SK-N-SH (cell line): Measurements from ENCODE around the gene JMJD4. TPM values are rescaled to one million over a fixed set of nuclear protein-coding genes. Genes with fewer than 3 reads are reported as not detected.

Source experiments
- CTCF ChIA-PET: fragments of 300-600, 350-600 bp; formaldehyde crosslinking; extraction: SDS; loops from one replicate; lab custom pipeline; 2021; lab: Yijun Ruan, JAX
- POLR2A ChIA-PET: fragments of 350-600 bp; sonication (Branson Sonifier 250); formaldehyde crosslinking; extraction: SDS; loops from one replicate; lab custom pipeline; 2020; ENCODE audit warnings: antibody characterized with exemption, inconsistent platforms; lab: Yijun Ruan, JAX
- DNase-seq: peaks from one replicate; pipeline ENCODE4 v3.0.0; 2012
- H2AFZ ChIP-seq: fragments of 200-600 bp; sonication (generic); 2 replicates; pipeline ENCODE4 v1.8.1; 2016; ENCODE audit warnings: antibody characterized with exemption, mild to moderate bottlenecking, low read depth
- H3F3A ChIP-seq: fragments of 200-600 bp; sonication (generic); replicated peaks from 2 replicates; pipeline ENCODE3; 2016; ENCODE audit warnings: antibody characterized with exemption, mild to moderate bottlenecking; ENCODE audit not compliant: insufficient read depth
- H3K27ac ChIP-seq, 2 experiments: fragments of 200-500 bp in 1 of 2; fragments of 200-600 bp in 1 of 2; sonication (Bioruptor generic) in 1 of 2; sonication (generic), shearing (Covaris generic) in 1 of 2; 2 replicates each; pipeline versions ENCODE4 v1.5.1 to v1.6.1; 2014 to 2016; ENCODE audit warnings: low read depth in 2 of 2, inconsistent platforms in 1 of 2, low read length in 1 of 2, mild to moderate bottlenecking in 1 of 2, mixed read lengths in 1 of 2
- H3K27me3 ChIP-seq: fragments of 200-600 bp; sonication (generic), shearing (Covaris generic); 2 replicates; pipeline ENCODE4 v1.6.1; 2016; ENCODE audit warnings: mixed run types; ENCODE audit not compliant: insufficient read depth
- H3K36me3 ChIP-seq, 2 experiments: fragments of 200-500 bp in 1 of 2; fragments of 200-600 bp in 1 of 2; sonication (Bioruptor generic) in 1 of 2; sonication (generic) in 1 of 2; replicated peaks in 1 of 2; 2 replicates each; pipeline versions ENCODE3 to v1.5.1; 2014 to 2016; ENCODE audit warnings: low read length in 1 of 2, mild to moderate bottlenecking in 1 of 2; ENCODE audit not compliant: insufficient read depth in 2 of 2, control insufficient read depth in 1 of 2
- H3K4me1 ChIP-seq, 2 experiments: fragments of 200-500 bp in 1 of 2; fragments of 200-600 bp in 1 of 2; sonication (Bioruptor generic) in 1 of 2; sonication (generic), shearing (Covaris generic) in 1 of 2; 2 replicates each; pipeline versions ENCODE4 v1.5.1 to v1.6.1; 2014 to 2016; ENCODE audit warnings: low read depth in 1 of 2, low read length in 1 of 2, mixed run types in 1 of 2; ENCODE audit not compliant: insufficient read depth in 2 of 2, control insufficient read depth in 1 of 2
- H3K4me2 ChIP-seq: fragments of 200-600 bp; sonication (generic), shearing (Covaris generic); 2 replicates; pipeline ENCODE4 v1.6.1; 2017; ENCODE audit warnings: mixed run types
- H3K4me3 ChIP-seq, 2 experiments: fragments of 200-500 bp in 1 of 2; fragments of 200-600 bp in 1 of 2; sonication (Bioruptor generic) in 1 of 2; sonication (generic), shearing (Covaris generic) in 1 of 2; 2 replicates each; pipeline versions ENCODE4 v1.5.1 to v1.8.1; 2014 to 2016; ENCODE audit warnings: low read depth in 2 of 2, inconsistent platforms in 1 of 2, low read length in 1 of 2, mild to moderate bottlenecking in 1 of 2, mixed read lengths in 1 of 2, moderate library complexity in 1 of 2
- H3K79me2 ChIP-seq: fragments of 200-600 bp; sonication (generic); 2 replicates; pipeline ENCODE4 v1.8.1; 2017; ENCODE audit warnings: mild to moderate bottlenecking; ENCODE audit not compliant: insufficient read depth
- H3K9ac ChIP-seq: fragments of 200-600 bp; sonication (generic); 2 replicates; pipeline ENCODE4 v1.6.1; 2017; ENCODE audit warnings: mixed run types
- H3K9me2 ChIP-seq: fragments of 200-600 bp; sonication (generic); 2 replicates; pipeline ENCODE4 v1.6.1; 2017; ENCODE audit warnings: mixed run types
- H3K9me3 ChIP-seq: fragments of 200-600 bp; sonication (generic); 2 replicates; pipeline ENCODE4 v1.6.1; 2017; ENCODE audit warnings: mixed run types, mild to moderate bottlenecking, moderate library complexity
- H4K20me1 ChIP-seq: fragments of 200-600 bp; sonication (generic); 2 replicates; pipeline ENCODE4 v1.6.1; 2017; ENCODE audit warnings: mild to moderate bottlenecking, mixed run types; ENCODE audit not compliant: insufficient read depth
- CHD2 ChIP-seq: fragments of 150-350 bp; IDR thresholded peaks from 2 replicates; pipeline ENCODE4 v1.6.1; 2018; ENCODE audit warnings: low read length; ENCODE audit not compliant: partially characterized antibody
- ELF1 ChIP-seq: IDR thresholded peaks from 2 replicates; pipeline ENCODE4 v1.4.0; 2012
- FOSL2 ChIP-seq: IDR thresholded peaks from 2 replicates; pipeline ENCODE4 v1.4.0; 2012; ENCODE audit warnings: low read depth, mild to moderate bottlenecking, moderate library complexity, borderline replicate concordance
- FOXJ3 ChIP-seq: sonication (generic); formaldehyde crosslinking; IDR thresholded peaks from 2 replicates; pipeline ENCODE4 v1.5.1; 2020; ENCODE audit warnings: mild to moderate bottlenecking, missing genetic modification reagents
- FOXM1 ChIP-seq: IDR thresholded peaks from 2 replicates; pipeline ENCODE4 v1.4.0; 2012; ENCODE audit warnings: low read depth, mild to moderate bottlenecking
- GABPA ChIP-seq: IDR thresholded peaks from 2 replicates; pipeline ENCODE4 v1.4.0; 2012; ENCODE audit warnings: low read depth, mild to moderate bottlenecking
- GATA2 ChIP-seq: sonication (generic); formaldehyde crosslinking; IDR thresholded peaks from 2 replicates; pipeline ENCODE4 v1.5.0; 2020; ENCODE audit warnings: mild to moderate bottlenecking, missing genetic modification reagents
- JUND ChIP-seq: IDR thresholded peaks from 2 replicates; pipeline ENCODE4 v1.4.0; 2012
- MAX ChIP-seq: IDR thresholded peaks from 2 replicates; pipeline ENCODE4 v1.4.0; 2012; ENCODE audit warnings: low read depth
- MEF2A ChIP-seq: IDR thresholded peaks from 2 replicates; pipeline ENCODE4 v1.4.0; 2012; ENCODE audit warnings: low read depth, borderline replicate concordance
- MXI1 ChIP-seq: IDR thresholded peaks from 2 replicates; pipeline ENCODE4 v1.6.1; 2012; ENCODE audit warnings: mild to moderate bottlenecking, low read depth, low read length, improper control_type of control experiment
- NFIC ChIP-seq: IDR thresholded peaks from 2 replicates; pipeline ENCODE4 v1.4.0; 2012; ENCODE audit warnings: borderline replicate concordance
- PBX3 ChIP-seq: IDR thresholded peaks from 2 replicates; pipeline ENCODE4; 2012
- POLR2AphosphoS5 ChIP-seq: IDR thresholded peaks from 2 replicates; pipeline ENCODE4 v1.6.1; 2012; ENCODE audit warnings: low read depth, low read length
- RFX5 ChIP-seq: IDR thresholded peaks from 2 replicates; pipeline ENCODE4 v1.6.1; 2012; ENCODE audit warnings: mild to moderate bottlenecking, improper control_type of control experiment, low read length
- RXRA ChIP-seq: IDR thresholded peaks from 2 replicates; pipeline ENCODE4 v1.4.0; 2012; ENCODE audit warnings: low read depth, mild to moderate bottlenecking, borderline replicate concordance
- SIN3A ChIP-seq: IDR thresholded peaks from 2 replicates; pipeline ENCODE4 v1.6.1; 2012; ENCODE audit warnings: low read depth, mild to moderate bottlenecking, low read length, moderate library complexity, borderline replicate concordance
- SMC3 ChIP-seq: IDR thresholded peaks from 2 replicates; pipeline ENCODE4 v1.6.1; 2012; ENCODE audit warnings: low read depth, low read length, improper control_type of control experiment
- TAF1 ChIP-seq: IDR thresholded peaks from 2 replicates; pipeline ENCODE4 v1.6.1; 2012; ENCODE audit warnings: low read depth, mild to moderate bottlenecking, low read length, moderate library complexity, borderline replicate concordance
- ZBTB33 ChIP-seq: IDR thresholded peaks from 2 replicates; pipeline ENCODE4 v1.4.0; 2012; ENCODE audit warnings: low read depth, borderline replicate concordance
- WGBS: methylation state at CpG from one replicate; pipeline ENCODE4 v1.1.6; 2017; ENCODE audit warnings: low lambda C conversion rate; 5-methylcytosine and 5-hydroxymethylcytosine counted together
- polyA plus RNA-seq, 3 experiments: library from polyadenylated mRNA; depleted of rRNA; stranded (reverse); fragments of >200 nt; gene quantifications; 2 replicates each; pipeline ENCODE4 v1.2.3, GENCODE V29; 2012

JMJD4 gene
- polyA plus RNA-seq, 1 of the 3 experiments (the other 2 are of a cell fraction) = 15.0 TPM

GRCh38 chr1:227760377-227760776, 25.3 kb upstream of the JMJD4 start:
- Histone ChIP-seq H3K9ac (no peak overlapping the region), H3K4me1 (peaks cover 15 to 27% of the 10 kb centered on the region in 2 experiments), H3F3A (peaks cover 10% of the 10 kb centered on the region), H3K27me3 (no peaks in the 10 kb centered on the region), H2AFZ (no peak overlapping the region), H3K36me3 (peaks cover 21 to 47% of the 10 kb centered on the region in 2 experiments), H3K27ac (peak overlapping the region; percentile 50 to 68), H3K4me2 (no peak overlapping the region), H3K79me2 (peaks cover 41% of the 10 kb centered on the region), H4K20me1 (peaks cover 38% of the 10 kb centered on the region), H3K4me3 (no peak overlapping the region), H3K9me2 (no peaks in the 10 kb centered on the region), H3K9me3 (no peaks in the 10 kb centered on the region)
- POLR2A ChIA-PET = no interaction called here
- TF ChIP-seq RXRA = no peak
- TF ChIP-seq JUND = no peak
- no peak for TF ChIP-seq MXI1
- TF ChIP-seq PBX3 = no peak
- no peak for TF ChIP-seq GABPA
- TF ChIP-seq FOSL2 = no peak
- no peak for TF ChIP-seq FOXM1
- no peak for TF ChIP-seq SMC3
- TF ChIP-seq FOXJ3 = no peak
- TF ChIP-seq MEF2A = no peak
- no peak for TF ChIP-seq ELF1
- no peak for TF ChIP-seq MAX
- no peak for TF ChIP-seq NFIC
- TF ChIP-seq ZBTB33 = no peak
- no peak for DNase-seq
- WGBS = 90% methylated on average over 5 of the region's 9 CpGs
- CTCF ChIA-PET = interaction anchor here (0.9 to 2.1 kb wide), 4 partner anchors 35 to 239 kb away, joined by 3 to 5 read pairs (median 3); partner anchors contain the start of gene WNT9A

GRCh38 chr1:227759341-227760300, 24.5 kb upstream of the JMJD4 start:
- Histone ChIP-seq H3K27ac (peak overlapping the region; percentile 51 to 68), H3K4me2 (peak overlapping the region; percentile 46), H3K36me3 (peaks cover 21 to 47% of the 10 kb centered on the region in 2 experiments), H3K4me1 (peaks cover 15 to 27% of the 10 kb centered on the region in 2 experiments), H3K4me3 (no peak overlapping the region), H2AFZ (no peak overlapping the region), H3K9me2 (no peaks in the 10 kb centered on the region), H3K79me2 (peaks cover 40% of the 10 kb centered on the region), H4K20me1 (peaks cover 38% of the 10 kb centered on the region), H3K9me3 (no peaks in the 10 kb centered on the region), H3K9ac (peak overlapping the region; percentile 22; the same call in 1 of the 2 replicates), H3F3A (peaks cover 10% of the 10 kb centered on the region), H3K27me3 (no peaks in the 10 kb centered on the region)
- ChIA-PET CTCF (interaction anchor here (0.9 to 1.9 kb wide), 6 partner anchors 186 to 278 kb away, joined by 3 to 6 read pairs (median 4); no protein-coding TSS in a partner anchor), POLR2A (no interaction called here)
- WGBS = 76% methylated on average over 12 of the region's 15 CpGs
- DNase-seq = no peak
- TF ChIP-seq PBX3 (peak; percentile 63), CHD2 (no peak), FOSL2 (peak; percentile 90), RFX5 (no peak), MEF2A (no peak; the same call in 1 of the 2 replicates), TAF1 (no peak), SIN3A (peak; percentile 87), FOXJ3 (no peak), POLR2AphosphoS5 (peak; percentile 30; the same call in 1 of the 2 replicates), GATA2 (CRISPR knock-in tag) (no peak), ZBTB33 (no peak)
